HG02981 (cell line): ENCODE results near the gene AGAP1.

Experiments used
- ATAC-seq: cut with Tn5 transposase; IDR thresholded peaks from one replicate; pipeline ENCODE4 v1.9.1; 2021; ENCODE audit warnings: mild to moderate bottlenecking, moderate library complexity; ENCODE audit not compliant: unreplicated experiment

The AGAP1 gene

DNA sequence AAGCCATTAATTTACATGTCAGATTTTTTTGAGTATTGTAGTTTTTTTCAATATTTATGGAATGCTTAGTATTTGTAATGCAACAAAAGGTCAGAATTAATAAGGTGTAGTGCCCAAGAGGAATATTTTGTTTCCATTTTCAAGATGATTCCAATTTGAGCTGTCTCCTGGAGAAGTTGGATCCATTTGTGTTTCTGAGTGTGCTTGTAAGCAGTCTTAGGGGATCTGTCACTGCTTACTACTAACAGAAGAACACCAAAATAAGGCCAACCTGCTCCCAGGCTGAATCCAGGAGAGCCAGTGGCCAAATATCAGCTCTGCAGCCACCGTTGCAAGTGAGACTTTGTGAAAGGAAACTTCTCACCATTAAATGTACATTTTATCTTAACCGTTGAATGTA, 129.9 kb downstream of the AGAP1 start:
- ATAC-seq = no peak

GRCh38 chr2:235626658-235627057, 132.8 kb downstream of the AGAP1 start:
- no peak for ATAC-seq

GRCh38 chr2:235627682-235628081, 133.8 kb downstream of the AGAP1 start:
- no peak for ATAC-seq

DNA sequence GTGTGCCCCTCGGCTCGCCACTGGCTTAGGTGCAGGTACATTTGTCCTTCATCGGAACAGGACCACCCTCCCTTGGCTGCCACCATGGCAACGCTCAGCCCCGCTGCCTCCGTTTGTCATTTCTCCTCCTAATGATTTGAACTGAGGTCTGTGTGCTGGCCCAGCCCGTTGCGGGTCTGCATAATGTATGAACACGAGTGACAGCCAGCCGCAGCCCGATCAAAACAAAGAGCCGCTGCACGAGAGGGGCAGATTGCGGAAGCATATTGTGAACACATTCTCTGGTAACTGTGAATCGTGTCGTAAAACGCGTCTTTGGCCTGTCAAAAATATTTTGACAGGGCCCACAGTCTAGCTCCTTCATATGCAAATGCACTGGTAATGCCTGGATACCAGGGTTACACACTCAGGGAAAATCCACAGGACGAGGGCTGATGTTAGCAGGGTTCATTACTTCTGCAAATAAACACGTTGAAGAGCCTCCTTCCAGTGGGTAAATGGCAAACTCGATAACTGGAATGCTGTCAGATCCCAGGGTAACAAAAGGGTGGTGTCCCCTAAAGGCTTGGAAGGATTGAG, 137.0 kb downstream of the AGAP1 start:
- no peak for ATAC-seq

DNA sequence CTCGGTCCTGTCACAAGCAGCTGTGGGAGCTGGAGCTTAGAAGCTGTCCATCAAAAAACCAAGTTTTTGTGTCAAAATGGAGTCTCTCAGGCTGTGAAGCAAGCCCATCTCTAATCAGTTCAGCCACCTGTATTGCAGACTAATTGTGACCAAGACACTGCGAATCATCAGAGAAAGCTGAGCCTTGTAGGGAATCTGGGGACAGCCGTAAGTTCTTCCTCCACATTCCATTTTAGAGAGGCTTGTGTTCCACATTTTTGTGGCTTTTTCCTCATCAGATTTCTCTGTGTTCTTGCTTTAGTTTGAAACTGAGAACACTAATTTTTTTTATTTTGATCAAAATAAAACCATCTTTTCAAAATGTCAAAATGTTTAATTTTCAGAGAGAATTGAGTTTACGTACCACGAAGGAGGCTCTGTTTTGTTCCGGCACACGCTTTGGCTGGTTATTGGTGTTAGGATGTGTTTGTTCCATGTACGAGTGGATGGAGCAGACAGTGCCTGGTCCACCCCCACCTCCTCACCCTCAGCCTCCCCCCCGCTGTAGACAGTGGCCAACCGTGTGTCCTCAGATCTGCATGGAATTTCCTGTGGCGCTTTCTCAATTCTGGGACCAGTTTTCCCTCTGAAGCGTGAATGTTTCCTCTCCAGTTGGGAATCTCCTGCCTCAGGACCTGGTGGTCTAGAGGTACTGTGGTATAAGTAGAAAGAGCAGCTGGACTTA, 140.8 kb downstream of the AGAP1 start:
- no peak for ATAC-seq

DNA sequence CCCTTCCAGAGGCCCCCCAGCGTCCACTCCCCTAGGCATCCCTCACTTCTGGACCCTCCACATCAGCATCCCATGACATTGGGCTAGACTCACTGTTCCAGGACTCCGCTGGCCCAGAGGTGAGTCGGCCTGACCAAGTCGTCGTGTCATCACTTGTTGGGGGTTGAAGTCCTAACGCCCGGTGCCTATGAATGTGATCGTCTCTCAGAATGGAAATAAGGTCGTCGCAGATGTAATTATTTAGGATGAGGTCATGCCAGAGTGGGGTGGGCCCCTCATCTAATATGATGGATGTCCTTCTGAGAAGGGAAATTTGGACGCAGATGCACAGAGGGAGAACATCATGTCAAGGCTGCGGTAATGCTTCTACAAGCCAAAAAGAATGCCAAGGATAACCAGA, 142.7 kb downstream of the AGAP1 start:
- no peak for ATAC-seq

- no peak for ATAC-seq
These were observed 144.1 kb downstream of the AGAP1 start for GRCh38 chr2:235637896-235638295.

DNA sequence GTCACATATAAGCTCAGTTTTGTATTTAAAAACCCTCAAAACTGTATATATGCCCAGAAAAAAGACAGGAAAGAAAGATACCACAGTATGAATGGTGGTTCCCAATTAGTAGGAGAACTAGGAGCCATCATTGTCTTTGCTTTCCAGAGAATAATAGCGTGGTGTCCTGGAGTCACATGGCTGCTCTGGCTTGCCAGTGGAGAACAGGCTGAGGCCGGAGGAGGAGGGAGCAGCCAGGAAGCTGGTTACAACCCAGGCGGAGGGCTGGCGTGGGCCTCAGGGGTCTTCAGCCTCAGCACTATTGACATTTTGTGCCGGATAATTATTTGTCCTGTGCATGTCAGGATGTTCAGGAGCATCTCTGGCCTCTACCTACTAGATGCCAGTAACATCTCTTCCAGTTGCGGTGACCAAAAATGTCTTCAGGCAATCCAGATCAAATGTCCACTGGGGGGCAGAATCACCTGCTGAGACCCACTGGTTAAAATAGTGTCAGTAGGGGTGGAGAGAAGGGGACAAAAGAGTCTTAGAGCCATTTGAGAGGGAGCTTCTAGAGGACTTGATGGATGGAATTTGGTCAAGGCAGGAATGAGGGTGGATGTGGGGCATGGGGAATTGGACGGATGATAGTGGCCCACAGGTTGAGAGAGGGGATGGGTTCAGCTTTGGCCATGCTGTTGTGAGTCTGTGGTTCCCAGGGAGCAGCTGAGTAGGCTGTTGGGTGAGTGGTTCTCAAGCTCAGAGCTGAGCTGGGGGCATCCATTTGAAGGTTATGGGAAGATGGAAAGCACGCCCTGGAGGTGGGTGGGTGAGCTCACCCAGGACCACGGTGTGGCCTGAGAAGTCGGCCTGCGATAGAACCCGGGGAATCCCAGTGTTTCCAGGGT, 144.9 kb downstream of the AGAP1 start:
- ATAC-seq = no peak

DNA sequence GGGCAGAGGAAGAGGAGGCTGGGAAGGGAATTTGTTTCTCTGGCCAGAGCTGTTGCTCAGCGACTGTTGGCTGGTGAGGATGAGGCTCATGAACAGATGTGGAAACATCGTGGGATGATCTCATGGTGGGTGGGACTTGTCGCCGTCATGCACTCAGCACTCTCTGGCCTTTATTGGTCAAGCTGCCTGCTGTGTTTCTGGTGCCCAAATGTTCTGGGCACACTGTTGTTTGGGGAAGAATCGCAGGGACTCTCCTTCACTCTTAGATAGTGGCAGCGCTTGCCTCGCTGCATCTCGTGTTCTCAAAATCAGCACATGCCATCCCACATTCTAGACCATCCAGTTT, 145.6 kb downstream of the AGAP1 start:
- no peak for ATAC-seq

DNA sequence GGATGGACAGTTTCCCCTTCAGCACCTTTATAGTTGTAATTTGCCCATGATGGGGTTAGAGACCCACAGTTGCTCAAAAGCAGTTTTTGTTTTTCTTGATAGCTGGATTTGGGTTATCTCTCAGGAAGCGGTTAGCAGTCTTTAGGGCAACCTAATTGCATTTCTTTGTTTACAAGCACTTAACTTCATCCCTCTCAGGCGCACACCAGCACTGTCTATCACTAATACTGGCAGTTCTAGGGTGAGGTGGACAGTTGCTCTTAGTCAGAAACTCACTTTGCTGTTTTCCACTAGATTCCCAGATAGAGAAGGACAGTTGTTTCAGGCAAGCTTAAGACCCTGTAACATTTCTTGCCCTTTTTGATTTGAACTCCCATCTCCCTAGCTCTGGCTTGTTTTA, 146.0 kb downstream of the AGAP1 start:
- no peak for ATAC-seq

GRCh38 chr2:235640377-235640776, 146.5 kb downstream of the AGAP1 start:
- no peak for ATAC-seq

DNA sequence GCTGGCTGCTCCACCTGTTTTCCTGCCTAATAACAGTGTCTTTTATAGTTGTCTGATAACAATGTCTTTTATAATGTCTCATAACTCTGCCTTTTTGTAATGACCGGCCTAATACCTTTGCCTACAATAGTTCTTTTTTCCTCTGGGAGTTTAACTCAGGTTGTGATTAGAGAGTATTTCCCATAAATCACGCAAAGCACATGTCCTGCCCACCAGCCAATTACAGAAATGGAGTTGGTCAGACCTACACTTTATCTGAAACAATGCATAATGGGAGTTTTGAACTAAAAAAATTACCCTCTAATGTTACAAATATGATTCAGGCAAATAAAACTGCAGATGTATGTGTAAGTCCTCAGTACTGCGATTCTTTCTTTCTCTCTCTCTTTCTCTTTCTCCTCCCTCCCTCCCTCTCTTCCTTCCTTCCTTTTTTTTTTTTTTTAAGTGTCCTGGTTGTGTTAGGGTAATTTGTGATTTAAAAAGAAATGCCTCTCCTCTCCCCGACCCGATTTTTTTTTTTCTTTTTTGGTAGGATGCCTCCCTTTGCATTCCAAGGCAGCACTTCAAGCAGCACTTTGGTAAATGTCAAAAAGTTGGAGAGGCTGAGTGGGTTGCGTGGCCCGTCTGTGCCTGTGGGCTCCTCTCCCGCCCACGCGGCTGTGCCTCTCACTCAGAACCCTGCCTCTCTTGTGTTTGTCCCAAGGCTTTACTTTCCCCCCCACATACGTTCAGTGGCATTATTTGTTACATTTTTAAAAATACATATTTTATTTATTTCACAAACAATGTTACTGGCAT, 147.3 kb downstream of the AGAP1 start:
- no peak for ATAC-seq

GRCh38 chr2:235641956-235642355, 148.1 kb downstream of the AGAP1 start:
- no peak for ATAC-seq

GRCh38 chr2:235642446-235643098, 148.7 kb downstream of the AGAP1 start:
- no peak for ATAC-seq

GRCh38 chr2:235643680-235644511, 150.1 kb downstream of the AGAP1 start:
- no peak for ATAC-seq

GRCh38 chr2:235647264-235647663, 153.4 kb downstream of the AGAP1 start:
- ATAC-seq = no peak

DNA sequence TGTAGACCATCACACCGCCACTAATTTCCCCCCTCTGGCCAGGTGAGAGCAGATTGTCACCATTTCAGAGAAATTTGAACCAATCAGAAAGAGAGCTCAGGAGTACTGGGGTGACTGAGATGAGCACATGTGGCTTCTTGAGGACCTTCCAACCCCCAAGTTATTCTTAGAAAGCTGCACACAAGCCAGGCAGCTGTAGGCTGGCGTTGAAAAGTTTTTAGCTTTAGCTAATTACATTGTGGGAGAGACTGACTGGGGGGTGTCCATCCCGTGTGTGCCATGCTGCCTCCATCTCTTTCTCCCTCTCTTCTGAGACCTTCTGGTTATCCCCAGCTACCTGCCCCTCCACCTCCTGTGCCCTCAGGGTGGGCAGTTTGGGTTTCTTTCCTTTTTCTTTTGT, 154.0 kb downstream of the AGAP1 start:
- ATAC-seq = no peak

- no peak for ATAC-seq
These were observed 155.6 kb downstream of the AGAP1 start for GRCh38 chr2:235649418-235649817.

DNA sequence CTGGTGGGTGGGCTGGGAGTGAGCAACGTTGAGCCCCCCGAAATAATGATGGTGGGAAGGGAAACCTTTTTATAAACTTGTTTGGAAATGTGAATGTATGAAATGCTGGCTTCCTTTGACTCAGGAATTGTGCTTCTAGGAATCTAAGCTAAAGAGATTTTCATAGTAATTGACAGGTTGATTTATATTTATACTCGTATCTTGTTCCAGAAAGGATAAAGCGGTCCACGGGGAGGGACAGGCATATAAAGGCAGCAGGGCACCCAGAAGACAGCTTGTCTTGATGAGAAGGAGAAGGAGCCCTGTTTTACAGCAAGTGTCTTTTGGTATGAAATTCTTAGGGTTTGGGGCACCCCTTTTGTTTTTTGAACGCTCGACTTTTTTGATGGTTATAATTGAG, 157.8 kb downstream of the AGAP1 start:
- no peak for ATAC-seq
